Astrocyte of the hippocampus (primary cell): Measurements from ENCODE around the gene PSTPIP1.

Experiments
- DNase-seq: peaks from one replicate; pipeline ENCODE4 v3.0.0; 2011; ENCODE audit warnings: low read depth, low spot score

The PSTPIP1 gene

GRCh38 chr15:76978522-76979330 lies 16.2 kb upstream of the PSTPIP1 start:
- no peak for DNase-seq

- no peak for DNase-seq
Observed at GRCh38 chr15:76979331-76979925, 15.5 kb upstream of the PSTPIP1 start.

- DNase-seq = no peak
Observed at GRCh38 chr15:76979996-76980520, 14.9 kb upstream of the PSTPIP1 start.

GRCh38 chr15:76982356-76982755 lies 12.6 kb upstream of the PSTPIP1 start:
- no peak for DNase-seq

- DNase-seq = no peak
Observed at GRCh38 chr15:76982756-76983155, 12.2 kb upstream of the PSTPIP1 start.

- DNase-seq = no peak
Observed at GRCh38 chr15:76983590-76984375, 11.1 kb upstream of the PSTPIP1 start.

- no peak for DNase-seq
Observed at GRCh38 chr15:76986743-76987142, 8.2 kb upstream of the PSTPIP1 start.

GRCh38 chr15:76987276-76987675 lies 7.7 kb upstream of the PSTPIP1 start:
- DNase-seq = no peak

- no peak for DNase-seq
Observed at GRCh38 chr15:76987896-76988860, 6.7 kb upstream of the PSTPIP1 start.

- DNase-seq = no peak
Observed at GRCh38 chr15:76988867-76989780, 5.8 kb upstream of the PSTPIP1 start.

- no peak for DNase-seq
Observed at GRCh38 chr15:76991048-76991447, 3.9 kb upstream of the PSTPIP1 start.

- no peak for DNase-seq
Observed at GRCh38 chr15:76991741-76992645, 2.9 kb upstream of the PSTPIP1 start.

GRCh38 chr15:76993114-76993725 lies 1.7 kb upstream of the PSTPIP1 start:
- no peak for DNase-seq

- no peak for DNase-seq
Observed at GRCh38 chr15:76994001-76994400, 925 bp upstream of the PSTPIP1 start.

GRCh38 chr15:76994496-76994895 lies 430 bp upstream of the PSTPIP1 start:
- no peak for DNase-seq

- DNase-seq = no peak
Observed at GRCh38 chr15:76996076-76996525, 1.2 kb downstream of the PSTPIP1 start.

- peak; percentile 44 for DNase-seq
Observed at GRCh38 chr15:76996526-76997401, 1.8 kb downstream of the PSTPIP1 start.
